HS-5 (cell line): ENCODE data around the gene GIMD1.
"Not testable (repeated sequence)": the region's sequence is repeated elsewhere in the genome, so short reads cannot be mapped to it uniquely, and the experiment has no call there.

Experiments used
- DNase-seq: peaks from one replicate; pipeline ENCODE4 v3.0.0-alpha.2; 2012; ENCODE audit warnings: low read depth

The GIMD1 gene

DNA sequence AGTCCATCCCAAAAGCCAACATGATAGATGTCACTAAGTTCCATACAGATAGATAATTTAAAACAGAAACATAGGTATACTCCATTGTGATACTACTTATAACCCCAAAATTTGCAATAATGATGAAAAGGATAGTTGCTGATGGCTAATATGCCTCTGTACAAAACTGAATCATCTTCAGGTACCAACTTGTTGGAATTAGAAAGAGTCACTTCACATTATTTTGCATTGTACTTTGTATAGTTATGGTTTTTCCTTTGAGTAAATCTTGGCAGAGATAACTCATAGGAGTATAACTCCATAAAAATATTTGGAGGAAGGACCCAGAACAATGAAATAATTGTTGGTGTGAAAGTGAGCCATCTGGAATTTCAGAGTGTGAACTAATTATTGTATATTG lies 17.6 kb downstream of the GIMD1 start:
- DNase-seq, result no peak

DNA sequence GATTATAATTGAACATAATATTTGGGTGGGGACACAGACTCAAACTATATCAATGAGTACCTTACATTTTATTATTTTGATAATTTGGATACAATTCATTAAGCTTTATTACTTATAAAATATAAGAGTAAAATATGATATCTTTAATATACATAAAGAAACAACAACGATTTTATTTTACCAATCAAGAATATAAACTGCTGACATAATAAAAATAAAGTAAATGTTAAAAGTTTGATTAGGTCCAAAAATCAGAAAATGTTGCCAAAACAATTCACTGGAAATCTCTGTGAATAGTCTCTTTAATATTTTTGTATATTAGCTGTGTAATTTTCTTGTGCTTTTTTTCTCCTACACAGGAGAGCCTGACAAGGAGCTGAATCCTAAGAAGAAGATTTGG lies 21.4 kb downstream of the GIMD1 start:
- no peak for DNase-seq

- no peak for DNase-seq
Observed at GRCh38 chr4:106344647-106344970, 24.0 kb downstream of the GIMD1 start.

DNA sequence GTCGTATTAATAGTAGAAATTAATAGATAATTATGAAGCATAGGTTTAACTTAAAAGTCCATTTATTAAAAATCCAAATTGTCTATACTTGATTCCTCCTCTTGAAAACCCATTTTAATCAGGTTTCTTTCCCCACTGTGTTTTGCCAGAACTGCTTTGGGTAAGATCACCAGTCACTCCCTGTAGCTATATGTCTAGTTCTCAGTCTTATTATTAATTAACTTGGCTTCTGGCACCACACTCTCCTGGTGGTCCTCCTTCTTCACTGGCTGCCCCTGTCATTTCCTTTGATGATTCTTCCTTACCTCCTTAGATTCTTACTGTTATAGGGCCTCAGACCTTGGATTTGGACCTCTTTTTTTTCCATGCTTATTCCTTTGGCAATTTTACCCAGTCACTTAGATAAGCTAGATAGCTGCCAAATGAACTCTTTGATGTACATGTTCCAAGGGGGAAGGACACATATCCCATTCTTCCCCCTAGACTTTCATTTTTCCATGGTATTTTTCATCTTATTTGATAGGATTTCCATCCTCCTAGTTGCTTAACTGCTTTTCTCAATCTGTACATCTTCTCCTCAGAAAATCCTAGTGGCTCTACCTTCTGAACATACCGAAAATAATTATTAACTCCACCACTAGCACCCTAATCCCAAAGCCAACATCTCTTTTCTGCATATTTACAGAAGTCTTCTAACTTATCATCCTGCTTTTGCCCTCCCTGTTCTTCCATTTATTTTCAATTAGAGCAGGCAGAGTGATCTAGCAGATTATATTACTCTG lies 24.5 kb downstream of the GIMD1 start:
- no peak for DNase-seq

DNA sequence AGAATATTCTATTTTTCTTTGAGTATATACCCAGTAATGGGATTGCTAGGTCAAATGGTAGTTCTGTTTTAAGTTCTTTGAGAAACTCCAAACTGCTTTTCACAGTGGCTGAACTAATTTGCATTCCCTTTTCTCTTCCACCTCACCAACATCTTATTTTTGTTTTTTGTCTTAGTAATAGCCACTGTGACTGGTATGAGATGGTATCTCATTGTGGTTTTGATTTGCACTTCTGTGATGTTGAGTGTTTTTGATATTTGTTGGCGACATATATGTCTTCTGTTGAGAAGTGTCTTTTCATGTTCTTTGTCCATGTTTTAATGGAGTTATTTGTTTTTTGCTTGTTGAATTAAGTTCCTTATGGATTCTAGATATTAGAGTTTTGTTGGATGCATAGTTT lies 27.8 kb downstream of the GIMD1 start:
- no peak for DNase-seq

- DNase-seq, result no peak
Observed at GRCh38 chr4:106339431-106339830, 29.1 kb downstream of the GIMD1 start.

GRCh38 chr4:106338671-106339070 lies 29.9 kb downstream of the GIMD1 start:
- no peak for DNase-seq

GRCh38 chr4:106337916-106338315 lies 30.7 kb downstream of the GIMD1 start:
- no peak for DNase-seq

GRCh38 chr4:106336618-106337017 lies 32.0 kb downstream of the GIMD1 start:
- DNase-seq, result no peak

GRCh38 chr4:106334741-106335470 lies 33.7 kb downstream of the GIMD1 start:
- DNase-seq, result no peak

DNA sequence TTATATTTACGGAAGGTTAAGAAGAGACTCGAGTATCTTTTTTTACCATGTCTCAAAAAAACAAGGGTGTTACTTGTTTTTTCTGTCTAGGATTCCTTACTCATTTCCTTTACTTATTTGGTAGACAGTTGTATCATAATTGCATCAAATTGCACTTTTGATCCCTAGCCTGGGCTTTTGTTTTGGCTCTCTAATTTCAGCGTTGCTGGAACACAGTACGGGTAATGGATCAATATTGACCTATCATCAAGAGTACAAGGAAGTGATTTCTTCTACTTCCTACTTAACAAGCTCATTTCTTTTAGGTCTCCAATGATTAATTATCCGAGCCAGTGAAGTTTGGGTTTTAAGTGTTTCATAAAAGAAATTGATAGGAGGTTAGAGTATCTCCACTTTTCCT lies 35.4 kb downstream of the GIMD1 start:
- DNase-seq, result no peak

GRCh38 chr4:106329041-106329618 lies 39.4 kb downstream of the GIMD1 start:
- no peak for DNase-seq

- no peak for DNase-seq
Observed at GRCh38 chr4:106325800-106326199, 42.8 kb downstream of the GIMD1 start.

DNA sequence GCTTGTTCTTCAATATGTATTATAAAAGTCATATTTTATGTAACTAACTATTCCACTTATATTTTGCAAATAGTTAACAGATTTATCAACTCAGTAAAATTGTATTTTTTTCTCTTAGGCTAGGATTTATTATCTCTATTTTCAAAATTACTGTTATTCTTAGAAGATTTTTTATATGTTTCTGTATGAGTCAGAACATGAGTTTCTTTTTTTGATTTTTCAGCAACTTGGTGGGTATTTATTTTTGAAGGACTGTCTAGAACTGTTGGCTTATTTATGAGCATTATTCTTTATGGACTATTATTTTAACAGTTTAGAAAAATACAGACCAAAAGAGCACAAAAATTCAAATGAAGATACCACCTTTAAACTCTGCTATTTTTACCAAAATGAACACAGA lies 45.5 kb downstream of the GIMD1 start:
- no peak for DNase-seq

DNA sequence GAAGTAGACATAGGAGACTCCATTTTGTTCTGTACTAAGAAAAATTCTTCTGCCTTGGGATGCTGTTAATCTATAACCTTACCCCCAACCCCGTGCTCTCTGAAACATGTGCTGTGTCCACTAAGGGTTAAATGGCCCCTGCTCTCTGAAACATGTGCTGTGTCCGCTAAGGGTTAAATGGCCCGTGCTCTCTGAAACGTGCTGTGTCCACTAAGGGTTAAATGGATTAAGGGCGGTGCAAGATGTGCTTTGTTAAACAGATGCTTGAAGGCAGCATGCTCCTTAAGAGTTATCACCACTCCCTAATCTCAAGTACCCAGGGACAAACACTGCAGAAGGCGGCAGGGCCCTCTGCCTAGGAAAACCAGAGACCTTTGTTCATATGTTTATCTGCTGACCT lies 46.8 kb downstream of the GIMD1 start:
- not testable (repeated sequence) for DNase-seq

DNA sequence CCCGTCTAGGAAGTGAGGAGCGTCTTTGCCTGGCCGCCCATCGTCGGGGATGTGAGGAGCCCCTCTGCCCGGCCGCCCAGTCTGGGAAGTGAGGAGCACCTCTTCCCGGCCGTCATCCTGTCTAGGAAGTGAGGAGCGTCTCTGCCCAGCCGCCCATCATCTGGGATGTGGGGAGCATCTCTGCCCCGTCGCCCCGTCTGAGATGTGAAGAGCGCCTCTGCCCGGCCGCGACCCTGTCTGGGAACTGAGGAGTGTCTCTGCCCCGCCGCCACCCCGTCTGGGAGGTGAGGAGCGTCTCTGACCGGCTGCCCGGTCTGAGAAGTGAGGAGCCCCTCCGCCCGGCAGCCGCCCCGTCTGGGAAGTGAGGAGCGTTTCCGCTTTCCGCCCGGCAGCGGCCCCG lies 47.4 kb downstream of the GIMD1 start:
- not testable (repeated sequence) for DNase-seq

GRCh38 chr4:106320235-106320634 lies 48.3 kb downstream of the GIMD1 start:
- DNase-seq, result no peak

GRCh38 chr4:106318511-106318910 lies 50.1 kb downstream of the GIMD1 start:
- no peak for DNase-seq

DNA sequence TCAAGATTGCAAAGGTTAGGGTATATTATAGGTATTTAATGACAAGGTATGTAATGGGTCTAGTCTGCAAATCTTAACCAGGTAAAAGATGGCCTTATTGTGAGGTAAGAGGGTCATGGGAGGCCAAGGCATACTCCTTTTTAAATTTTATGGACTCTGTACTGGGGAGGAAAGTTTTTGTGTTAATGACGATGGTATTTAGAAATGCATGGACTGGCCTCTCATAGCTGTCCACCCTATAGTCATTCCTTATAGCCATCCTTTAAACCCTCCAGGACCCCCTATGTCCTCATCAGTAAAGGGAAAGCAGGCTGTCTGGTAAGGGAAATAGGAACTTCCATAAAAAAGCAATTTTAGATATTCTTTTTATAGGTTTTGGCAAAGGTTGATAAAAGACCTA lies 50.8 kb downstream of the GIMD1 start:
- DNase-seq, result no peak

DNA sequence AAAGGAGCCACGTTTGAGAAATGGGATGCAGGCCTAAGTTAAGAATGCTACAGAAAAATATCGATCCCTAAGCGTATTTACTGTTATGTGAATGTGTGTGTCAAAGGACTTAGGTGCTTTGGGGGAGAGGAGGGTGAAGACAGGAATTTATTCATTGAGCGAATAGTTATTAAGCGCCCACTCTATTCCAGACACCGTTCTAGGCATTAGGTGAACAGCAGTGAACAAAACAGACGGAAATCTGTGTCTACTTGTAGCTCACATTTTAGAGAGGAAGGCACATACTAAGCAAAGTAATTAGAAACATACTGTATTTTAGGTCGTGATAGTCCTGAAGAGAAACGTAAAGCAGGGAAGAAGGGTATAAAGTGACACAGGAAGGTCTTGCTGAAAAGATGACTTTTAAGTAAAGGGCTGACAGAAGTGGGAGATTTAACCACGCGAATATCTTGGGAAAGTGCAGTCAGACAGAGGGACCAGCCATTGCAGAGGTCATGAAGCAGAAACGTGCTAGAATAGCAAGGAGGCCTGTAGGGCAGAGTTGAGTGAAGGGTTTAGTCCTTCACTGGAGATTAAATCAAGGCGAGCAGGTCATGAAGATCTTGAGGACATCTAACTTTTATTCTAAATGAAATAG lies 51.7 kb downstream of the GIMD1 start:
- no peak for DNase-seq

- DNase-seq, result peak; percentile 84
Observed at GRCh38 chr4:106315968-106316772, 52.4 kb downstream of the GIMD1 start, which contains the start of the genes AIMP1 and TBCK. AIMP1 (plus strand) TSS chr4:106316550; CDS start chr4:106325010, 8,460 bp downstream. TBCK (minus strand) TSS chr4:106316209; CDS start chr4:106308960, 7,249 bp downstream.

DNA sequence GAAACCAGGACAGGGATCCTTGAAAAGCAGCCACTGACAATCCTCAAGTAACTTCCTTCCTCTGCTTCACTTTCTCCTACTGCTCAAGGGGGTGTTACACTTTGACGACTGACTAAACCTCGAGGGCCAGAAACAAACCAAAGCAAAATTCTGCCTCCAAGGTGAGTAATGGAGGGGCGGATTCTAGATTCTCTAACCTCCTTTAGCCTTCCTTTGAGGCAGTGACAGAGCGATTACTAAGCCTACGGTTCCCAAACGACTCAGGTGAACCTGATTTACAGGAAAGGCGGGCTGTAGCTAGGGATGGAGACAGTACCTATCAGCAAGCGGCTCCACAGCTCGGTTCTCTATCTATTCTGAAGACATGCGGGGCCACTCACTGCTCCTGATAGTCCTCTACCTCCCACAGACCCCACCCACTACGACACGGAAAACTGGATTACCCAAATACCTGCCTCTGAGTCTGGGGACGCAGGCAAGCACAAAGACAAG lies 53.1 kb downstream of the GIMD1 start:
- no peak for DNase-seq
